ENCODE results near the gene RAB4A.
"Not testable (repeated sequence)": the region's sequence is repeated elsewhere in the genome, so short reads cannot be mapped to it uniquely, and the experiment has no call there.

RAB4A gene

DNA sequence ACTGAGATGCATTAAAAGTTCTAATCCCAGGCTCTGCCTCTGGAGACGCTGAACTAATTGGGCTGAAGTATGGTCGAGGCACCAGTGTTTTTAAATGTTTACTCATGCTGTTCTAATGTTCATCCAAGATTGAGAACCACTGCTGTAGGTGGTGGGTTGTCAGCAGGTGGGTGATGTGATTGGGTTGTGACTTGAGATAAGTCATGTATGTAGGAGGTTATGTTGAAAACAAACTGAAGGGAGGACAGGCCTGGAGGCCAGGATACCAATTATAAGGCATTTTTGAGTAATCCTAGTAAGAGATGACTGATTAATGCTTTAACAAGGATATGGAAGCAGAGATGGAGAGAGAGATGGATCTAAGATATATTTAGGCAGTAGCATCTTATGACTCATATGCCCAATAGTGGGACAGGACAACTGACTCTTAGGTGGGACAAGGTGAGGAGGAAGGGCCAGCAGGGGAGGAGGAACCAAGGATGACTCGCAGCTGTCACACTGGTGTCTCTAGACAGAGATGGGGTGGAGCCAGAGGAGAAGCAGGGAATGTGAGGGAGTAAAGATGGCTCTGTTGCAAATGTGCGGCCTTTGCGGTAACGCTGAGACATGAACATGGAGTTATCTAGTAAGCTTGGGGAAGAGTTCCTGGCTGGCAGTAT, 29.3 kb downstream of the RAB4A start:
- DNase-seq: no peak

DNA sequence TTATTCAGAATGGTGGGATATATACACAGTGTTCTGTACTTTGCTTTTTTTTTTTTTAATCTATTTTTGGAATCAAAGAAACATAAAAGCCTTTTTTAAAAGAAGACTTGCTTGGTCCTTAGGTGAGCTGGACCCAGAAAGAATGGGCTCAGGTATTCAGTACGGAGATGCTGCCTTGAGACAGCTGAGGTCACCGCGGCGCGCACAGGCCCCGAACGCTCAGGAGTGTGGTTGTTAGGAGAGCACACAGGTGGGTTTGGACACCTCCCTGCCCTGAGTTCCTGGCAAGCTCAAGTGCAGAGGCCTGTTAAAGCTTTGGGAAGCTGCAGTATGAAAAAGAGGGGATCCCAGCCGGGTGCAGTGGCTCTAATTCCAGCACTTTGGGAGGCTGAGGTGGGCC, 31.8 kb downstream of the RAB4A start:
- no peak for DNase-seq

DNA sequence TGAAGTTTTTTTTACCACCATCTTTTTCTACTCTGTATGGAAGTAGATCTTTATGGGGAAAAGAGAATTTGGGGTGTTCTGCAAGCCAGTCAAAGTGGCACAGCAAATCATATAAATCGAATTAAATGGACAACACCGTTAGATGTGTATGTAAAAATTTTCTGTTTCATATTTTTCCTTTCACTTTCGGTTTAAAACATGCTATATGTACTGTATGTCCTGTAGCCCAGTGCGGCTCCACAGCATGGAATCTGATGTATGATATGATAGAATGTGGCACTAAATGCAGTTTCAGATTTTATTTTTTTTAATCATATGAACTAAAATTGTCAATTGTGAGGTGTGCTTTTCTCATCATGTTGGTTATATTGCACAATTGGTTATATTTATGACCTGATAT, 32.9 kb downstream of the RAB4A start:
- DNase-seq: no peak

DNA sequence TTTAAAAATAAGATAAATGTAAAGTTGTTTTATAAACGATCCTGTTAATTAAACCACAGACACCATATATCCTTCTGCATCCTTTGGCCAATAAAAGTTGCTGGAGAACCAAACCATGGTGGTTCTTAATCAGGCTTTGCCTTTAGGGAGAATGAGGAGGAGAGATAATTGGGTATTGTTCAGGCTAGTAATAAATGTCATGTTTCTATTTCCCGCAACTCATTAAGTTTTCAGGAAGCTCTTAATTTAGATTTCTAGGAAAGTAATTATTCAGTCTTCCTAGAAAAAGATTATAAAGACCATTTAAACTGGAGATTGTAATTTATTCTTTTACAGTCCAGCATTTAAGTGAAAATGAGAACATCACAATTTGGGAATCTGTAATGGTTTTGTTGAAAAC, 34.5 kb downstream of the RAB4A start:
- no peak for DNase-seq

DNA sequence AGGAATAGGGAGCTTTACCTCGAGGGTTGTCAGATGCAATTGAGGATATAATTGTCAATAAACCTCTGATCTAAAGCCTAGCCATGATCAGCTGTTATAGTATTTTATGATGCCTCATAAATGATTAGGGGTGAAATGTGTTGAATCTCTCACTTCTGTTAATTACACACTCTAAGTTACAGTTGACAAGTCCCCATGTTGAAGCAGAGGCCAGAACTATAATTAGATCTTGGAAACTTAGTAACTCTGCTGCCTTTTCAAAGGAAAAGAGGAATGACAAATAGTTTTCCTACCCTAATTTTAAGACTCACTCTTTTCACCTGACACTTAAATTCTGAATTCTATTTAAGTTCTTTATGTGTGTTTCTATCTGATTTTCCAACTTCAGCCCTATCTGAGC, 38.2 kb downstream of the RAB4A start:
- no peak for DNase-seq

DNA sequence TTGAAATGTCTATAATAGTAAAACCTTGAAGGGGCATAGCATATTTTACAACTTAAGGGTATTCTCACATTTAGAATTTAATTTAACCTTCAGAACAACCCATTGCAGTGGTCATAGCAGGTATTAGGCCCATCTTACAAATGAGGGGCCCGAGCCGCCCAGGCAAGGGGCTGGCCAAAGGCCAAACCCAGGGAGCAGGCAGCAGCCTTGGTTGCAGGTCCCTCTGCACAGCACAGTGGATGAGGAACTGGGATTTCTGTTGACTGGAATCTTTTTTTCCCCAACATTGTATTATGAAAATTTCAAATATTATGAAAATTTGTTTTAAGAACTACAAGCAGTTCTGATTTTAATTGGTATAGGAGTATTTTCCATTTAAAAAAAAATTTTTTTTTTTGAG, 38.8 kb downstream of the RAB4A start:
- DNase-seq: no peak

DNA sequence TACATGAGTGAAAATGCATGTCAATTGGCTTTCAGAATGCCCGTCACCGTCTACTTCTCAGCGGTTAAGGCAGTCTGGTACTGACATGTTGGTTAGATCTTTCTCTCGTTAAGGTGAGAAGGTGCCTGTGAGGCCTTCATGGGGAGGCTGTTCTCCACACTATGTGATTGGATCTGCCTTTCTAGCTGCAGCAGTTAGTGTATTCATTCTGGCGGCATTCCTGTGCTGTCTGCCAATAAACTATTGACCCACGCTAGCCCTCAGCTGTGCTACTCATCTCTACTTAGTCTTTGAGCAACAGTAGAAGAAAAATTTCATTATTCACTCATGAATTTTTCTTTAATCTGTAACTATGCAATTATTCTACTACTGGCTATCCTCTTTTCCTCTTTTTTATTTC, 39.9 kb downstream of the RAB4A start:
- no peak for DNase-seq

DNA sequence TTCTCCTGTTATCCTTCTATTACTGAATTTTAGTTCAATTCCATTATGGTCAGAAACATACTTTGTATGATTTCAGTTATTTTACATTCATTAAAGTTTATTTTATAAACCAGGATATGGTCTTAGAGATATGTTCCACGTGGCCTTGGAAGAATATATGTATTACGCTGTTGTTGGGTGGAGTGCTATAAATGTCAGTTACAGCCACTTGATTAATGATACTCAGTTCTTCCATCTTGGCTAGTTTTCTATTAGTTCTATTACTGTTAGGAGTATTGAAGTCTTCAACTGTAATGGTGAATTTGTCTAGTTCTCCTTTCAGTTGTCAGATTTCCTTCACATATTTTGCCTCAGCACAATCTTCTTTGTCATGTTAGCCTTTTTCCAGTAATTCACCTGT, 45.3 kb downstream of the RAB4A start:
- DNase-seq: no peak

DNA sequence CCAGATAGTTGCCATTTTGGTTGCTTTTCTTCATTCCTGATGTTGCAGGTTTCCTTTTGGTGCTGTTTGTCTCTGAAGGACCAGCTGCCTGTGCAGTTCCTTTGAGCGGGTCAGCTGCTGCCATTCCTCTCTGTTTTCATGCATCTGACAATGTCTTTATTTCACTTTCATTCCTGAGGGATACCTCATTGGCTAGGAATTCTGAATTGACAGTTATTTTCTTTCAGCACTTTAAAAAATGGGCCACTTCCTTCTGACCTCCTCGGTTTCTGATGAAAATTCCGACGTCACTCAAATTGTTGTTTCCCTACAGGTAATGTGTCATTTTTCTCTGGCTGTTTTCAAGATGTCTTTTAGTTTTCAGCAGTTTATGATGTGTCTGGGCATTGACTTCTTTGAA, 47.1 kb downstream of the RAB4A start:
- DNase-seq: no peak

DNA sequence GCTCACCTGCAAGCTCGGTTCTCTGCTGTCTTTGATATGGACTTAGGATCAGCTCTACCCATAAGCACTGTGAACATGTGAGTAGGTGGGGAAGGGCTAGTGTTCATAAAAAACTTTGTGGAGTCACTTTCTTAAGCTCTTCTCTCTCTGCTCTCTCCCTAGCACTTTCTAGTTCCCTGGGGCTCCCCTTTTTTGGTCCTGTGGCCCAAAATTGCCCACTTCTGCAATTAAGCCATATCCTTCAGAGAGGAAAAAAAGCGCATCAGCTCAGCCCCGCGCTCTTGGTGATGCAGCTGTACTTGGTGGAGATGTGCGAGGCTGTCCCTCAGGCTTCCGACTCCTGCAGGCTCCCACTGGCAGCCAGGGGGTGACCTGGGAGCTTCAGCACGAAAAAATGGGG, 48.6 kb downstream of the RAB4A start:
- DNase-seq: no peak

DNA sequence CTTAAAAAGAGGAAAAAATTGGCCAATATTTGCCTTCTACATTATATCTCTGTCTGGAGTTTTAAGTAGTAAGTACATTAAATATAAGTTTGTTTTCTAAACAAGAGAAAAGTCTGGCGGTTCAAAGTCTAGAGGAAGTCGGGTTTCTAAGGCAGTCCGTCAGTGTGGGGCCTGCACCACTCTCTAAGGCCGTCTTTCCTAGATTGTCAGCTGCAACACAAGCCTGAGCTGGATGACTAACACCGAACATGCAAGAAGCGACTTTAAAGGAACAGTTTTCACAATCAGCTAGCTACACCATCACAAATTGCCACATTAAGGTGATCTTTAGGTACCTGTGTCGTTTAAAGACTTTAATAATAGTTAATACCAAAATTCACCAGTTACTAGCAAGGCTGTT, 52.3 kb downstream of the RAB4A start:
- no peak for DNase-seq

DNA sequence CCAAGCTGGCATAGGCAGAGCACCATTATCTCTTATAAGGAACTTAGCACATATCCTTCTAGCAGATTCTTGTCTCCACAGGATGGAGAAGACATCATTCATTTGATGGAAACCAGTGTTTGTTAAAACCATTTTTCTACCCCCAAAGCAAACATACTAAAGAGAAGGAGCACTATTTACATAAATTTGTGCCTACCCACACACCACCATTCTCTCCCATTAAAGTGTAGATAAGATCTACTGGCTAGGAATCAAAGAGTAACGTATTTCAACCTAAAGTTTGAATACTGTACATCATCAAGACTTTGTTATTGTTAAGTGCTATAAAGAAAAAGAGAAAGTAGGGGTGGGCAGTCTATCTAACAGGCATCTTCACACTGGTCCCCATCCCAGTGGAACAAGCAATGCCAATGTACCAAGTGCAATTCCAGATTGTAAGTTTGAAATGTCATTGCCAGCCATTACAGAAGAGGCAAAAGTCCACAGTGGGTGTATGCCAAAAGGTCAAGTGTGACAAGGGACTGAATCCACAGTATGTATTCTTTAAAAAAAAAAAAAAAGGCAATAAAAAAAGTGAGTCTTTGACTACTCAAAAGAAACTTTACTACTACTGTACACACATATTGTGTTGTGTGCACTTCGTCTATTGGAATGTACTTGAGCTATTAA, 53.1 kb downstream of the RAB4A start:
- DNase-seq: no peak

DNA sequence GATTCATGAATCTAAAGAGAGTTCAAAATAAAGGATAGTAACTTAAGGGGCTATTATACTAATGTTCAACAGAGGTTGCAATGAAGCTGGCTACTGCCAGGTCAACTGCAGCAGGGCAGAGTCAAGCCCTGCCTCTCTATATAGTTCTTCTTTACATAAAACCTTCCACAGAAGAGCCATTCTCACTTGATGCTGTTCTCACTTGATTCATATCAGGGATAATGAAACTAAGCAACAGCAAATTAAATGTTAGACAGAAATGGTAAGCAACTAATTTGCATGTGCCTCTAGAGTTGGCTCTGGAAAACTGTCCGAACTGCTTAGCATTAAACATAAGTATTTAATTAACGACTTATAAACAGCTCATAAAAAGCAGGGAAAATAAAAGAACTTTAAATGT, 54.5 kb downstream of the RAB4A start:
- DNase-seq: no peak

DNA sequence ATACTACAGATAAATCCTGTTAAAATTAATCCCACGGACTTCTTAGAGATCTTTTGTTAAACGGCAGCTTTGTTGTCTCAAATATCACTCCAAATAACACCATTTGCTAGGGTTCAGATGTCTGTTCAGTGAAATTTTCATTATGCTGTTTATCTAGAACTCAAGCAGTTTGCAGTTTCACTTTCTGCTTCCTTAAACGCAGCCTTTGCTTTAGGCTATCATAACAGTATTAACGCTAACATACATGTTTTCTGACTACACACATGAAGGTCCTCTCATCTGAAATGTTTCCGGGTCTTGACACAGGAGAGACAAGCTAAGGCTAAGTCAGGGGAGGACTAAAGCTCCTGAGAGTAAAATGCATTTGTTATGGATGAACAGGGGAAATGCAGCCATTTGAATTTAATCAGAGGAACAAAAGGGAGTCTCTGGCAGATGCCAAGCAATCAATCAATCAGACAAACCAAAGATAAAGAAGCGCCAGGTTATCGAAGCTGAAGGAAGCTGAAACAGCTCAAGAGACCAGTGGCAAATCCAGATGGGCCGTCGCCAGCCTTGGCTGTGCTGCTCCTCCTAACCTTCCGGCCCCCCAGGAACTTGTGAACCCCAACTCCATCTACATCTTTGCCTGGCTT, 55.1 kb downstream of the RAB4A start:
- no peak for DNase-seq

DNA sequence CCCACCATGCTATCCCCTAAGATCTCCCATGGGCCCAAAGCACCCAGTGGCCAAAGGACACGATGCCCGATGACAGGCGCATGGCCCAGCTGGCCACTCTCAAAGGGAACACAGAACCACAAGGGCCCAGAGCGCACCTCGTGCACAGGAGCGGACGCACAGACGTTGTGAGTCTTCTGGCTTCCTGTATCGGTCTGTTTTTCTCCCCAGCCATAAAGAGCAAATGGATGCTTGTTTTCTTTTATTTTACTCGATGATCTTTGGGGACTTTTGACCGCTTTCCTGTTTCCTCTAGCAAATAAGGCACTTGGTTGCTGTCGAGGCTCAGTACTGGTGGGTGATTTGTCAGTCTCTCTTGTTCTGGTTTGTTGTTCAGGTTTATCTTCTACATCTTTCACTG, 55.7 kb downstream of the RAB4A start:
- no peak for DNase-seq

DNA sequence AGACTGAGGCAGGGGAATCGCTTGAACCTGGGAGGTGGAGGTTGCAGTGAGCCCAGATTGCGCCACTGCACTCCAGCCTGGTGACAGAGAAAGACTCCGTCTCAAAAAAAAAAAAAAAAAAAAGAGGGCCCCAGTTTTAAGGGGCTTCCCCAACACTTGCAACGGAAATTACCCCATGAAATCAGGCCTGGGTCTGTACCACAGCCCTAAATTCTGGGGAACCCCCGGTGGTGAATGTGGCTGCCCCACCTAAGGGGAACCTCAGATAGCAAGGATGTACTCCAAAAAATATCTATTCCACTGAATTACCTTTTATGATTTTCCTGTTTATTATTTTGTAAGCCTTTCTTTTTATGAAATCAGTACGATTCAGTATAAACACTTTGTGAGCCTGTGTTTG, 56.9 kb downstream of the RAB4A start:
- not testable (repeated sequence) for DNase-seq

DNA sequence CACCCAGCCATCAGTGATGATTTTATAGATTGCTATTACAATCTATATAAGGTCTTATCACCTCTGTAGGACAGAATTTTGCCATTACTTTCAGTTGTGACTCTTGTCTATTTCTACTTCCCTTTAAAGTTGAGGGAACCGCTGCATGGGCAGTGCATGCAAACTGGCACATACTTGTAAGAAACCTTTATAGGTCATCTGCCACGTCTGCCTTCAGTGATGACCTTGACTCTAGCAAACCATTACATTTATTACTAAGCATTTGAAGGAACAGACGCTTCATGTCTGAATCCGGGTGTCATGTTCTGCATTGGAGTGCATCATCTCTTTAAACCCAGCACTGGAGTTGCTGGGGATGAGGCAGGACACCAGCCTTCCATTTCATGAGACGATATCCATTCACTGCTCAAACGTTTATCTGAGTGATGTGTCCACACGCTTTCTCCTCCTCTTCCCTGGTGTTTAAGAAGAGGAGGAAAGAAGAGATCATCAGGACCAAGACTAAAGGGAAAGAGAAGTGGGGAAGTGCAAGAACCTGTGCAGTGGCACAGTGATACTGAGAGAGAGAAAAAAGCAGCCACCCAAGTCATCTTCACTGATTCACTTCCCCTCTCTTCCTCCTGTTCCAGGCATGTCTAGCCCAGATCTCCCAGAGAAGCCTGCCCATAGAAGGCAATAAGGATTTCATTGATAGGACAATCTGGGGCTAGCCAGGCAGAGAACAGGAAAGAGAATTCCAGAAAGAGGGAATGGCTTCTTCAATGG, 57.9 kb downstream of the RAB4A start:
- DNase-seq: no peak

DNA sequence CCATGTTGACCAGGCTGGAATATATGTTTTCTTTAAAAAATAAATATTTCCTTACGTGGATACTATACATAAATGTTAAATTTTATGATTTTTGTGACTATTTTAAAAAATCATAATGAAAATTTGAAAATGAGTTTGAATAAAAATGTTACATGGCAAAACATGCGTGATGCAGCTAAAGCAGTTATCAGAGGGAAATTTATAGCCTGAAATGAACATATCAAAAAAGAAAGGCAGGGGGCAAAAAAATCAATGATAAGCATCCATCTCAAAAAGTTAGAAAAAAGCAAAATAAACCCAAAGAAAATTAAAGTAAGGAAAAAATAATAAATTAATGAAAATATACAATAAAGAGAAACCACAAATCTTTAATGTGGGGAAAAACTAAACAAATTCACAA, 63.4 kb downstream of the RAB4A start:
- DNase-seq: no peak

DNA sequence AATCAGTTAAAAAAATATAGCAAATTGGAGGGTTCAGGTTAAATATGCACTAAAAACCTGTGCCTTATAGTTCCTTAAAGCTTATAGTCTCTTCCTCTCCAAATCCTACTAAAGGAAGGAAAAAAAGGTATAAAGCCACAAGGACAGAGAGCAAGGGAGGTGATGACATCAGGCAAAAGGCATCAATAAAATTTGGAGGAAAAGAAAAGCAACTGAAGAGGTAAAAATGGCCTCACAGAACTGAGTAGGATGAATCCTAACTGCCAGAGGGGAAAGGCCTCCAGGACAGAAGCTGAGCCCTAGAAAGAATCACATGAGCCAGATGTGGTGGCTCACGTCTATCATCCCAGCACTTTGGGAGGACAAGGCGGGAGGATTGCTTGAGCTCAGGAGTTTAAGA, 63.8 kb downstream of the RAB4A start:
- DNase-seq: no peak

DNA sequence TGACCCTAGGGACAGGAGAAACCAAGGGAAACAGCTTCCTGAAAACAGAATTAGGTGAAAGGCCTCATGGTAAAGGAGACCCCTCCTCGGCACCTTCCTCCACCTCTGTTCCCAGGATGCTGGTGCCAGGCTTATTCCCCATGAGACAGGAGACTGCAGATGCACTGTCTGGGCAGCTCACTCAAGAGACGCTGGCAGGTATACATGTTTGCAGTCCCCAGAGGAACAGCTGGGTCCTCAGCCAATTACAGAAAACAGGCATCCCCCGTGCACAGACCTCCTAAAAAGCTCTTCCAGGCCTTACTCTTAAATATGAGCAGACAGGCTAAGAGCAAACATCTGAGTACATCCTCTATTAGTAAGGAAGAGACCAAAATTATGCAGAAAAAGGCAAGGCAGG, 65.4 kb downstream of the RAB4A start:
- no peak for DNase-seq

DNA sequence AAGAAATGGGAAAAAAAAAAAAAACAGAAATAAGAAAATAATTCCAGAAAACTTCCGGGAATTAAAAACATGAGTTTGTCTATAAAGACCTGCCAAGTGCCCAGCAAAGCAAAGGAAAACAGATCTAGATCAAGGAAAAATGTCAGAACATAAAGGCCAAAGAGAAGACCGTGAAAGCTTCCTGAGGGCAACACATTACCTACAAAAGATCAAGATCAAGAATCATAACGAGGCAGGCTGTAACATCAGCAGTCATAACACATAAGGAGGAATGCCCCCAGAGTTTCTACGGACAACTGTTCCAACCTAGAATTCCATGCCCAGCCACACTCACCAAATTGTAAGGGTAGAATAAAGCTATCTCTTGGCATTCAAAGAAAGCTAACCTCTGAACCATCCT, 68.2 kb downstream of the RAB4A start:
- DNase-seq: no peak

DNA sequence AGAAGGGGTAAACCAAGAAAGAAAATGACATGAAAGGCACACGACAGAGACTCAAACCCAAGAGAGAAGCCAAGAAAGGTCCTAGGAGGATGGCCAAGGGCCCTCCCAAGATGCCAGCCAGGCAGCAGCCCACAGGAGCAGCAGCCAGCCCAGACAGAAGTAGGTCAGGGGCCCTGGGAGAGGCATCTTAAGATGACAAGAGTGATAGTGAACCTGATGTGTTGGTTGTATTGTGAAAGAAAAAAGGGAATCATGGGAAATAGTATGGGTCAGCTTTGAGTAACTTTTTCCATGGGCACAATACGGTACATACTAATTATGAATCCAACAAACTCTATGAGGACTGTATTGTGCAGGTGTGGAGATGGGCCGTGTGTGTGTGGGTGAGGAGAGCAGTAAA, 68.6 kb downstream of the RAB4A start:
- no peak for DNase-seq

DNA sequence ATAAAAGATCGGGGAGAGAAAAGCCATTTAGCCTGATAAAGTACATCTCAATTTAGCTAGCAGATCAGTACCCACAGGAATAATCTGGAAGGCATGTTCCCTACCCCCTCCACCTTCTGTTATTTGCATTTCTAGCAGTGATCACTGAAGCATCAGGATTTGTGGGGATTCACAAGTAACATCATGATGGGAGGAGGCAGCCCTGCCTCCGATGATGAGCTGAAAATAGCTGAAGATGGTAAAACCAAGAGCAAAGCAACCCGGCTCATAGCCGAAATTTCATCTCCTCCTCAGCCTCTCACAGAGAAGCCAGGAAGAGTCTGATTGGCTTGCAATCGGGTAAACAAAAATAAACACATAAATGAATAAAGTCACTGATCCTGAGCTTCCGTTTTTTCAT, 69.6 kb downstream of the RAB4A start:
- no peak for DNase-seq
